Measurements from ENCODE around the gene CALD1.

DNA sequence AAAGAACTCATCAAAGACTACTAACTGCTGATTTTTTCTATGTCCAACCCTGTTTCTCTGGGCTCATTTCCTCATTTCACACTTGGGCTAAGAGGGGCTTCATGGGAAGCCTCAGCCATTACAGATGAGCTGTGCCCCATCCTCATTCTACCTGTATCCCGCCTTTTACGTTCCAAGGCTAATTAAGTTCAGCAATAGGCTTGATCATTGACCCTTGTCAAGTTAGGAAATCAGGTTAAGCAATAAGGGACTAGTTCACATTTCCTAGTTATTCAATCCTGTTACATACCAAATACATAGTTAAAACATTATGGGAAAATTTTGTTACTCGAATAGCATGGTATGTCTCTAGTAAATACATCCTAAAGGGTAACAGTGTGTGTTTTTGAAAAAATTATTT, 177.6 kb downstream of the CALD1 start:
- TF ChIP-seq, protein P1, sequence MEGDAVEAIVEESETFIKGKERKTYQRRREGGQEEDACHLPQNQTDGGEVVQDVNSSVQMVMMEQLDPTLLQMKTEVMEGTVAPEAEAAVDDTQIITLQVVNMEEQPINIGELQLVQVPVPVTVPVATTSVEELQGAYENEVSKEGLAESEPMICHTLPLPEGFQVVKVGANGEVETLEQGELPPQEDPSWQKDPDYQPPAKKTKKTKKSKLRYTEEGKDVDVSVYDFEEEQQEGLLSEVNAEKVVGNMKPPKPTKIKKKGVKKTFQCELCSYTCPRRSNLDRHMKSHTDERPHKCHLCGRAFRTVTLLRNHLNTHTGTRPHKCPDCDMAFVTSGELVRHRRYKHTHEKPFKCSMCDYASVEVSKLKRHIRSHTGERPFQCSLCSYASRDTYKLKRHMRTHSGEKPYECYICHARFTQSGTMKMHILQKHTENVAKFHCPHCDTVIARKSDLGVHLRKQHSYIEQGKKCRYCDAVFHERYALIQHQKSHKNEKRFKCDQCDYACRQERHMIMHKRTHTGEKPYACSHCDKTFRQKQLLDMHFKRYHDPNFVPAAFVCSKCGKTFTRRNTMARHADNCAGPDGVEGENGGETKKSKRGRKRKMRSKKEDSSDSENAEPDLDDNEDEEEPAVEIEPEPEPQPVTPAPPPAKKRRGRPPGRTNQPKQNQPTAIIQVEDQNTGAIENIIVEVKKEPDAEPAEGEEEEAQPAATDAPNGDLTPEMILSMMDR (IDR thresholded peaks at IDR 0.05): no peak
- TF ChIP-seq POLR2A (IDR thresholded peaks at IDR 0.05): no peak

Measured in uterus (tissue), 2 donors.